GM18858 (cell line): Measurements from ENCODE around the gene COA1.
A peak's percentile ranks its signal among the peaks of the same experiment; 100 is the strongest.
"Not testable (repeated sequence)": the region's sequence is repeated elsewhere in the genome, so short reads cannot be mapped to it uniquely, and the experiment has no call there.

Source experiments
- ATAC-seq: cut with Tn5 transposase; IDR thresholded peaks from one replicate; pipeline ENCODE4 v1.9.1; 2021; ENCODE audit not compliant: unreplicated experiment

Gene COA1

DNA sequence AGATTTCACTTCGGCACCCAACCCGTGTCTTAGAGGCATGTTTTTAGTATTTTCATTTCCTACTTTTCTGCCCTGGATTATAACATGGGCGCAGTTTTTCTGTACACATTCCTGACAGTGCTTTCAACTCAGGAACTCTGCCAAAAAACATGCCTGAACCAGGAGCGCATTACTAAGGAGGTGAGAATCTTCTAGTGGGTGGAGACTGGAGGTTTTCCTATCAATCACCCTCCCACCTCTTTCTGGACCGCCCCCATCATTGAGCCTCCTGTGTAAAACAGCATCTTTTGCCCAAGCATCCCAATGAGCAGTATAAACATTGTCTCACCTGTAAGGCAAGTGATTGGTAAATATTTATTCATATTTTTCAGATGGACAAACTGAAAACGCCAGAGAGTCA, 93.2 kb downstream of the COA1 start:
- no peak for ATAC-seq

DNA sequence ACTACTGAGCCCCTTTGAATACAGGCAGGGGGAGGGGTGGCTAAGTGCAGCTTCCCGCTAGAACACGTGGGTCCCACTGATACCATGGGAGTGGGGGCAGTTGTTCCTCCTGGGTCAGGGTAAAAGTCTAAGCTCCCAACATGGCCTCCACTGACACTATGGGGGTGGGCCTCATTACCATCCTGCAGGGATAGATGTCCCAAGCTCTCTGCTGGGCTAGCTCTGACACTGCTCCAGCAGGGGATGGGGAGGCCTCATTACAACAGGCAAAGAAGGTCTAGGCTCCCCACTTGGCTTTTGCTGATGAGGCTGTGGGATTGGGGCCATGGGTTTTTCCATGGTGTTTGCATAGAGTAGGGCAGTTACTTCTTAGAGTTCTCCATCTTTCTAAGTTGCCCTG, 94.9 kb downstream of the COA1 start:
- no peak for ATAC-seq

- no peak for ATAC-seq
Measured at GRCh38 chr7:43632746-43633145, 96.6 kb downstream of the COA1 start.

DNA sequence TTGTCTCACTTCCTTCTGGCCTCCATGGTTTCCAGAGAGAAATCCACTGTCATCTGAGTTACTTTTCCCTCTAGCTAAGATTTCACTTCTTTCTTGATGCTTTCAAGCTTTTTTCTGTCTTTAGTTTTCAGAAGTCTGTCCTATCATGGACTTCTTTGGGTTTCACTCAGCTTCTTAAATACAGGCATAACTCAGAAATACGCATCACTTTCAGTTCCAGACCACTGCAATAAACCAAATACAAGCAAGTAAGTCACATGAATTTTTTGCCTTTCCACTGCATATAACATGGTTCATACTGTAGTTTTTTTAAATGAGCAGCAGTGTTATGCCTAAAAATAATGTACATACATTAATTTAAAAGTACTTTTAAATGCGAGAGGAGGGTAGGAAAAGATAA, 97.8 kb downstream of the COA1 start:
- no peak for ATAC-seq

DNA sequence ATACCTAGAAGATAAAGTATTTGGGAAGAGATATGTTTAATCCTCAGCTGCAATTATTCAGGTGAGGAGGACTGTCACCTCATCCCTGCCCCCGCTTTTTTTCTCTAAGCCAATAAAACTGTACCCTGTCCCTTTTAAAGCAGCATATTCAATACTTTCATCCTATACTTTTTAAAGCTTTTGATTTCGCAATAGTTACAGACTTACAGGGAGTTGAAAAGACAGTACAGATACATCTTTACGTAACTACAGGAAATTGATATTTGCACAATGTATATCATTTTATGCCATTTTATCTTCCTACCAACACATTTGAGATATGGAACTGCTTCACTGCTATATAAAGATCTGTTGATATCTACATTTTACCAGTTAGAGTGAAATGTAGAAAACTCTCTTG, 98.8 kb downstream of the COA1 start:
- ATAC-seq = no peak

DNA sequence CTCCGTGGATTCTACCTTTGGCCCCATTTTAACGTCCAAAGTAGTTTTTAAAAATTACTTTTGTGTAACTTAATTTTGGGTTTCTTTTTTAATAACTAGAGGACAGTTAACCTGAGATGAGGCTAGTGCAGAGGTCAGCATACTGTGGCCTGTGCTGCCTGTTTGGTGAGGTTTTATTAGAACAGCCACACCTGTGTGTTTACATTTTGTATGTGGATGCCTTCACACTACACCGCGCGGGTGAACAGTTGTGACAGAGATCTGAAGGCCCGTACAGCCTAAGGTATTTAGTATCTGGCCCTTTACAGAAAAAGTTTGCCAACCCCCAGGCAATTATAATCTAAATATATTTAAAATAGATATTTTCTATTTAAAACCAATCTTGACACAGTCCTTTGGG, 99.5 kb downstream of the COA1 start:
- no peak for ATAC-seq

GRCh38 chr7:43628431-43628830, 100.9 kb downstream of the COA1 start:
- no peak for ATAC-seq

GRCh38 chr7:43627798-43628197, 101.5 kb downstream of the COA1 start:
- ATAC-seq = not testable (repeated sequence)

- no peak for ATAC-seq
Measured at GRCh38 chr7:43626695-43627094, 102.6 kb downstream of the COA1 start.

DNA sequence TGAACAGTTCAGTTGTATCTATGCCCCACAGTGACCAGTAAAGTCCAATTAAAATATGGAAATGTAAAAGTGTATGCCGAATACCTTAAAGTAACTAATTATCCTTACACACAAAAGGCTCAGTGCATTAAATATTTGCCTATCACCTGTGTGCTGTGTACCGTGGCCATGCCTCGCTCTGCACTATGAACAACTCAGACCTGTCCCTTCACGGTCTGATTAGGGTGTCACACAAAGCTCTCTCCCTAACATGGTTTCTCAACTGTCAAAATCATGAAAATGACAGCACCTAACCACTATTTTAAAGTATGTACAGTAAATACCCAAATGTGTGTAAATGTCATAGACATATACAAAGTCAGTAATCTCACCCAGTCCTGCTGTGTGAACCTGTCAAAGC, 103.3 kb downstream of the COA1 start:
- ATAC-seq = no peak

- peak; percentile 71 for ATAC-seq
Measured at GRCh38 chr7:43625453-43625852, 103.9 kb downstream of the COA1 start.

GRCh38 chr7:43624156-43624555, 105.2 kb downstream of the COA1 start:
- ATAC-seq = no peak

DNA sequence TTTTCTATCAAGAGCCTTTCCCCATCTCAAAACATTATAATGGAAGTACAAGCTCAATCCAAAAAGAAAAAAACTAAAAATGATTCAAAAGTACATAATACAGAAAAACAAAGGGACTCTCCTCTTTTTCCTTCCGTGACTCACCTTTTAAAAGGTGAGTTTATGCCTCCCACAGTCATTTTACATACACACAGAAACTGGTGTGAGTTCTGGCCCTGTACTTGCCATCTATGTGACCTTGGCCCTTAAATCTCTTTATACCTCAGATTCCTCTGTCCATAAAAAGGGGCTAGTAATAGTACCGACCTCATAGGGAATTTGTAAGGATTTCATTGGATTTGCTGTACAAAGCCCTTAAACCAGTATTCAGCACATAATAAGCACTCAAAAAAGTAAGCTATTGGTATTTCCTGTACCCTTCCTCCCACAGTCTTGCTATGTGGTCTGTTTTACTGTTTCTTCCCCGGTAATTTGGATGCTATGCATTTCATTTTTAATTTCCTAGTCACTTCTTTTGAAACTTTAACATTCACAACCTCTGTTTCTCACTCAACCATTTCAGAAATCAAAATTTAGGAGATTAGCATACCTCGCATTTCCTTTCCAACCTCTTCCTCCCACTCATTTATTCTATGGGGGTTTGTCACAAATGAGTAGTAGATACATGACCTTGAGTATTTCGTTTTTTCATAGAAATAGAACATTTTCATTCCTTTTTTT, 107.4 kb downstream of the COA1 start:
- no peak for ATAC-seq

DNA sequence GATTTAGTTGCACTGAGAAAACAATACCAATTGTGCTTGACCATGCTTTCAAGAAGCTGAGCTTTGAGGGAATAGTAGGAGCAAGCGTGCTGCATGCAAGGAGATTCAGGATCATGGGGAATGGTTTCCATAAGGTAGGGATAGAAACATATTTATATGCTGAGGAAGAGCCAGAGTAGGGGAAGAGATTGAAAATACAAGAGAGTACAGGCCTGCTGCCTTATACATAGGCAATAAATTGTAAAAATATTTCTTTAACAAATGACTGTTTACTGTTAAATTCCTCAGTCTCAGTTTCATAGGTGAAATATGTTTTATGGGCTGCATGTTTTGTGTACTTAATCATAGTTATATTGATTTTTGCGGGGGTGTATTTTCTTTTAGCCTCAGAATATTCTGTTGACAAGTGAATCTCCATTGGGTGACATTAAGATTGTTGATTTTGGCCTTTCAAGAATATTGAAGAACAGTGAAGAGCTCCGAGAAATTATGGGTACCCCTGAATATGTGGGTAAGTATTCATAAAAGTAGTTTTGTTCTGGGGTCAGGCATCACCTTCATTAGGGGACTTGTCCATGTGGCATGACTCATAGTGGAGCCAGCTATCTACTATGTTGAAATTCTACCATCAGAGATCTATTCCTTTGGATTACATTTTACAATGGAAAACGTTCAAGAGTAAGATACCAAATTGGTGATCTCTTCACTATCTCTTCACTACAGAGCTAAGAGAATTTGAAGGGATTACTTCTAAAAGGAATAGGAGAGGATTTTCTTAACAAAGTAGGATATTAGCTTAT, 109.9 kb downstream of the COA1 start:
- ATAC-seq = no peak

GRCh38 chr7:43618073-43618472, 111.2 kb downstream of the COA1 start:
- no peak for ATAC-seq

DNA sequence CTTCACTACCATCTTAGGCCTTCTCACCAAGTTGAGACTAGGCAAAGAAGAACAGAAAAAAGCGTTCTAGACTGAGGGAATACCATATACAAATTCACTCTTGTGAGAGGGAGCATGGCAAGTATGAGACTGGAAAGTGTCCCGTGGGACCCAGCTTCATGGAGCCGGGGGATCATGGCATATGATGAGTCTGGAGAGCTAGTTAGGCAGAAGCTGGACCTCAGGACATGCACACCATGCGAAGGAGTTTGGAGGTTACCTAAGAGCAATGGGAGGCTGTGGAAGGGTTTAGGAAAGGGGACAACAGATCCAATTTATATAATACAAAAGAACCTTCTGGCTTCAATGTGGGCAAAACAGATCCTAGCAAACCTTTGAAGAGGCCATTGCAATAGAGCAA, 112.3 kb downstream of the COA1 start:
- no peak for ATAC-seq

- ATAC-seq = no peak
Measured at GRCh38 chr7:43615558-43616145, 113.7 kb downstream of the COA1 start.

DNA sequence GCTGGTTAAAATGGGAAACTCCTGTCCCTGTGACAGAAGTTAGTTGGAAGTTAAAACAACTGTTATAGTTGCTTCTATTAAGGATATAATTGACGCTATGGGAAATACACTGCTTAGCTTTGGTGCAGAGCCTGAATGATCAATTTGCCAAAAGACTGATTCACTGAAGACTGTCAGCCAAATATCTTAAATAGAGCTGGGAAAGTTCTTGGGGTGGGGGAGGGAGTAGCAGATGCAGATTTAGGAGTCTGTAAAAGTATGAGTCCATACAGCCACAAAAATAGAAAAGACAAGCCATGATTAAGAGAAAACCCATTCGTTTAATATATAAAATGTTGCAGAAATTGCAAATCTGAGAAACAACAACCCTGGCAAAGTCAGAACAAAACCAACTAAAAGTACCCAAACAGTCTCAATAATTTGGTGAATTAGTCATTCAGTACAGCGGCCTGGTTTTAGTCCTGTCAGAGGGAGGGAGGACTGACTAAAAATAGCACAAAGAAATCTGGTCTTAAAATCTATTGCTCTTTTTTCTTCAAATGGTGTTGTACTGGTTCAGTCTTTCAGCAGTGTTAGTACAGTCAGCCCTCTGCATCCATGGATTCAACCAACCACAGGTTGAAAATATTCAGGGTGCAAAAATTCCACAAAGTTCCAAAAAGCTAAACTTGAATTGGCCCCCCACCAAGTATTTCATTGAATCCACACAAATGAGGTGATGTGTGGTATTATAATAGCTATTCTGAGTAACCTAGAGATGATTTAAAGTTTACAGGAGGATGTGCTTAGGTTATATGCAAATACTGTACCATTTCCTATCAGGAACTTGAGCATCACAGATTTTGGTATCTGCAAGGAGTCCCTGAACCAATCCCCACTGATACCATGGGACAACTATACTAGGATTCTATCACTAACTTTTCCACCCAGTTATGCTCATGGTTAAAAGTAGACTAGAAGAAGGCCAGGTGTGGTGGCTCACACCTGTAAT, 116.4 kb downstream of the COA1 start:
- no peak for ATAC-seq

GRCh38 chr7:43612128-43612527, 117.2 kb downstream of the COA1 start:
- ATAC-seq = no peak

- ATAC-seq = no peak
Measured at GRCh38 chr7:43609097-43609496, 120.2 kb downstream of the COA1 start.

DNA sequence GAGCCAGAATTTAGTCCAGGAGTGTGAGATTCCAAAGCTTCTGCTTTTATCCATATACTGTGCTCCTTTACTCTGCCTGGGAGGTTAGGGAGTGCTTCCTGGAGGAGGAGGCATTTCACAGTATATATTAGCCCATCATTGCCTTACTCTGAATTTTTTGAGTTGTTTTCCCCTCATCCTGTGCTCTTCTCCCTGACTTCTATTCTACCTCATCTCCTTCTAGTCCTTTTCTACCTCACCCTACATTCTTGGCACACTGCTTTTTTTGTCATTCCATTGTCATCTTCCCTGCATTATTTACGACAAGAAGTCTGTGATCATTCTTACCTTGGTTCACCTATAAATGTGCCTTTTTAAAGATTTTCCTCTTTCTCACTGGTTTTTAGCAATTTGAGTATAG, 125.1 kb downstream of the COA1 start:
- no peak for ATAC-seq
